Activated CD4-positive, alpha-beta T cell treated with anti-CD3 and anti-CD28 coated beads, Interleukin-10, Interleukin-2, amounts not matched to agents 100 ng/mL and 50 ng/mL, durations not matched to agents 16 hours and 8 hours (primary cell): ENCODE measurements around the gene LMO7.

Experiments used
- DNase-seq: peaks from one replicate; pipeline ENCODE4 v3.0.0-alpha.2; 2020

LMO7 gene

DNA sequence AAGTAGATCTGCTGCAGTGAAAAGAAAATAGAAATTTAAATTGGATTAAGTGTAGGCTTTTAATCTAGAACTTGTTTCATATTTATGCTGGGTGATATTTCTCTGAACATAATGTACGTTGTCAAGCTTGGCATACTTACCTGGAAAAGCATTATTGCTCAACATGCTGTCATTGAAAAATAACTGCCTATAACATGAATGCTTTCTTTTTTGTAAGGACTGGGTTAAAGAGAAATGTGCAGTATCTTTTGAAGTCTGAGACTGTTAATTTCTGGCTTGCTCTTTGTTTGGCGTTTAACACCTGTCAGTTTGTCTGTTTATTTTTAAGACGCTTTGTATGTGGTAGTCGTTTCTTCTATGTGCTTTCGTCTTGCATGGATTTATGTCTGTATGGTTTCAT, 175.2 kb downstream of the LMO7 start:
- no peak for DNase-seq

DNA sequence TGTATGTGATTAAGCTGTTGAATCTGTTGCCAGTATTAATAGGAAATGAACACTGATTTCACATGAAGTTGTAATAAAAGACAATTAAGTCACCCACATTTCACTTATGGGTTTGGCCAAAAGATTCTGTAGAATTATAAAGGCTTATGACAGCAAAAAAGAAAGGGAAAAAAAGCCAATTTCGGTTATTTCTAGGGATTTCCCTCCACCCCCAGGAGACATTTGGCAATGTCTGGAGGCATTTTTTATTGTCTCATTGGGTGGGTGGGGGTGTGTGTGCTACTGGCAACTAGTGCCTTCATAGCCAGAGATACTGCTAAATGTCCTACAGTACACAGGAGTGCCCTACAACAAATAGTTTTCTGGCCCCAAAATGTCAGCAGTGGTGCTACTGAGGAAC, 175.7 kb downstream of the LMO7 start:
- DNase-seq = no peak

DNA sequence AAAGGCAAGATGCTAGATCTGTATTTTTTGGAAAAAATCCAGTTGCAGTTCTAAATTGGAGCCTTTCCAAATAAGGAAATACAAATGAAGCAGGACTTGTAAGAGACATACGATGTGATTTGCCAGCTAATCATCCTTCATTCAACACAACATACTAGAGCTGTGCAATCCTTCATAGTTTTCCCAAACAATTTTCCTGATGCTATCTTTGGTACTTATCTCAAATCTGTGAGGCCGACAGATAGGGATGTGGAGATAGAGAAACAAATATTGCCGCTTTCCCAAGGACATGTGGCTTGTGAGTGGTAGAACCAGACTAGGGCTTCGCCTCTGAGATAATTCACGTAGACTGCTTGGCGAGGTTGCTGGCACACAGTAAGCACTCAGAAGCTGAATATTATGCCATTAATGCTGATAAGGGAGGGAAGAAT, 176.6 kb downstream of the LMO7 start:
- DNase-seq = no peak

DNA sequence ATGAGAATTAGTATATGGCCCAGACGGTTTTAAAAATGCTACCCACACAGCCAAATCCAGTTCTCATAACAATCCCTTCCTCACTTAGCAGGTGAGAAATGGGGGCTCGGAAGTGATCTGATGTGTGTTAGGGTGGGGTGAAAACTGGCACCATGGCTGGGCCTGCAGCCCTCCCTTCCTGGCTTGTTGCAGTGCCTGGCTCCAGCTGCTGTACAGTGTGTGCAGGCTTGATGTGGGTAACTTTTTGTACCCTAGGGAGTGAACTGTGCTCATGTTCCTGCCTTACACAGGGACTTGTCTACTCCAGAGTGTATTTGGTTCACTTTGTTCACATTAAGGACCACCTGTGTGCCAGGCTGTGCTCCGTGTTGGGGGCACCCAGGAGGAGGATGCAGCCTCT, 177.2 kb downstream of the LMO7 start:
- DNase-seq = no peak

DNA sequence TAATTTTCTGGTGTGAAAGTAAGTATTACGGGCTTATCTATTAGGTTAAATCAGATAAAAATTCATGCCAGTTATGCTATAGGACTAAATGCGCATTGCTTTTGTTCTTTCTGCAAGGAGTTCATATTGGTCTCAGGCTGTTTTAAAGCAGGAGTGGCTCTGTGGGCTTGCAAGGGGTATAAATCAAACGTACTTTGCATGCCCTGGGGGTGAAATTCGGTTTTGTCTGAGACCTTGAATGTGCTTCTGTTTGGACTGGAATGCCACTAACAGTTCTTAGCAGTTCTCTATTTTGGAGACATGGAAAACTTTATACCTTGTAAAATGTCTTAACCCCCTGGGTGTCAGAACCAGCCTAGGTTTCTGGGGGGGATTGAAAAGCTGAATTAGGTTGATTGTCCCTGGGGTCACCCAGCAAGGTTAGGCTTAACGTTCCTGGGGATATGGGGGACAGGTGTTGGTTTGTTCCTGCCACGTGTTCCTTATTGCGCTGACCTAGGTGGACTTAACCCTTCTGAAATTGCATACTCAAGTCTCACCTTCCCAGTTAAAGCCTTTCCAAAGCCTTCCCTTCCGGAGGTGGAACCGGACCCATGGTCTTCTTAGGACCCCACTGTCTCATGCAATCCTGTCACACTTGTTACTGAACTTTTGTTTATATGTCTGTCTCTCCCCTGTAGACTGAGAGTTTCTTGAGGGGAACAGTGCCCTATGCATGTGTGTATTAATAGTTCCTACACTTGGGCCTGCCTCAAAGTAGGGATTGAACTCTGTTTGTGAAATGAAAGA, 182.2 kb downstream of the LMO7 start:
- DNase-seq = no peak

DNA sequence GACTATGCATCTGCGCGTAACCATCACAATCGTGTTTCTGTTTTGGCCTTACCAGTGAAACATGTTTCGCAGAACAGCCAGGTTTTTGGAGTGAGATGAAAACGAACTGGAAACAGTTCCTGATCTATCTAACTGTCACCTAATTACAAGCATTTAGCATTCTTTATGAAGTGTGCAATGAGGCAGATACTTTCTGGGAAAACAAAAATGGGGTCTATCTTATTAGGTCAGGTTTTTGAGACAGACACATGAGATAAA, 182.8 kb downstream of the LMO7 start:
- DNase-seq = no peak

DNA sequence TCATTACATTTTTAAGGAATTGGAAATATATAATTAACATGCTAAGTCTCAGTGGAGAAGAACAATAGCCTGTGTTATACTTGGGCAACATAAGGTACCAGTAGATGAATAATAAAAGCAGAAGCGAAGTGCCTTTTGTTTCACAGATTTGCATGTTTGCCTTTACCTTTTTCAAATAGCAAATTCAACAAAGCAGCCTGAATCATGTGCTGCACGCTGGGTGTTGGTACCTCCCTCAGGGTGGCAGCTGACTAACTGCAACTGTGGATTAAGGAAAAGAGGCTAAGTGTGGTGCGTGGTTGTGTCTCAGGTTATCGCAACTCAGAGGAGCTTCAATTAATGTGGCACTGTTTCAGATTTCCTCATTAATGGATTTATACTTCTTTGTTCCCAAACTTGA, 189.0 kb downstream of the LMO7 start:
- DNase-seq = no peak

DNA sequence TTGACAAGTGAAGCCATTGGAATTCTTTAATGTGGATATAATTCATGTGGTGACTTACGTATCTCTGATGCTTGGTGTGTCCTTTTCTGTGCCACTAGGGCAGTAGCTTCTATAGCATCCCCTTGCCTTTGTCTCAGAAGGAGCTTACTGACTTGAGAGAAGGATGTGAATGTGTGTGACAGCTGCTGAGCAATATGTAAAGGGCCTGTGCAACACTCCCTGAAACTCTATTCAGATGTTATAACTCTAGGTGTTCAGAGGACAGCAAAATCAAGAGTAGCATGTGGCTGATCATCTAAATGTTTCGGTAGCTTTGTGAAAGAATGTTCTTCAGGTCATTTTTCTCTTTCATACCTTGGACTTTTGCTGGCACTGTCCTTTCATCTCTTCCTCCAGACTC, 189.5 kb downstream of the LMO7 start:
- no peak for DNase-seq

DNA sequence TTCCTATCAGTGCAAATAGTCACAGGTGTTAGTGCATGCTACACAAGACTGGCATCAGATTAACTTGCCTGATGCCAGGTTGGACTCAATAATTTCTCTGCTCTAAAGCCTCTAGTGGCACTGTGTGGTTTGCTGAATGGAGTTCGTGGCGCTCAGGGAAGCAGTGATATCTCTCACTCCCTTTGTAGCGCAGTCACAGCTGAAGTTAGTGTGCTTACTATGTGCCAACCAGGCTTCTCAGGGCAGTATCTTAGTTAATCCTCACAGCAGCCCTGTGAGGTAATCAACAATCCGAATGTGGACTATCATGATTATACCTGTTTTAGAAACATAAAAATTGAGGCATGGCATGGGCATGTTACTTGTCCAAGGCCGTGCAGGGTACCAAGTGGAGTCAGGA, 190.3 kb downstream of the LMO7 start:
- DNase-seq = no peak

DNA sequence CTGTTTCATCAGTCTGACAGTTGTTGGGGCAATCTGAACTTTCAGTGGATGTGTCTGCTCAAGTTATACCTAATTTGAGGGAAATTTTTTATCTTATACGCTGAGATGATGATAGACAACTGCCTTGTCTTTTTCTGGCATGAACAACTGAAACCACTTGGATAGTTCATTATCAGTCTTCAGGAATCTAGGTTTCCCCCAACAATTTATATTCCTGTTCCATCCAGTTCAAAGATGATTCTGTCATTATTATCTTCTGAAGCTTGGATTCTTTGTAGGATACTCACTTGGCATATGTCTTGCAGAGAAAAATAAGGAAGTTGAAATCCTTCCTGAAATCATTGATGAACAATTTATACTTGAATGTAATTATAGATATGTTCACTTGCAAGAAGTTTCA, 193.7 kb downstream of the LMO7 start:
- no peak for DNase-seq

DNA sequence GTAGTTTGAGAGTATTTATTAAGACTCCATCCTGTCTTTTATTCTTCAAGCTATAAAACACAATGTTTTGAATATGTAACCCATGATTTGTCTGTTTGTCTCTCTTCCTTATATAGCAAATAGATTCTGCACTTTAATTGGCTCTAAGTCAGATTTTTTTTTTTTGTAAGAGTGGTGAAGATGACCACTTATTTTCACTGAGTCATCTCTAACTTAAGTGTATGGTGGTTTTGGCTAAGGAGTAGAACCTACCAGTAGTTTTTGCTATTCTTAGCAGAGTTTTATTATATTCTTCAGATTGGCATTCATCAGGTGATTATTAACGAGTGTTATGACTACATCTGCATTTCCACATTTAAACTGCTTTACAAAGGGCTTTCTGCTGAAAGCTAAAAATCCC, 194.7 kb downstream of the LMO7 start:
- DNase-seq = no peak

DNA sequence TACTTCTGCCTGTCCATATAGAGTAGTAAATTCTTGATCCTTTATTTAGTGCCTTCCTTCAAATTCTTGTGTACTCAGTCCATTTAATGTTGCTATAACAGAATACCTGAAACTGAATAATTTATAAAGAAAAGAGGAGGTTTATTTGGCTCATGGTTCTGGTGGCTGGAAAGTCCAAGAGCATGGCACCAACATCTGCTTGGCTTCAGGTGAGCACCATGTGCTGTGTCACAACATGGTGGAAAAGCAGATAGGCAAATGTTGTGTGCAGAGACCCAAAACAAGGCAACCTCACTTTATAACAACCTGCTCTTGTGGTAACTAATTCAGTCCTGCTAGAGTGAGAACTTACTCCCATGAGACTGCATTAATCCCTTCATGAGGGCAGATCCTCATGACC, 195.3 kb downstream of the LMO7 start:
- DNase-seq = no peak

DNA sequence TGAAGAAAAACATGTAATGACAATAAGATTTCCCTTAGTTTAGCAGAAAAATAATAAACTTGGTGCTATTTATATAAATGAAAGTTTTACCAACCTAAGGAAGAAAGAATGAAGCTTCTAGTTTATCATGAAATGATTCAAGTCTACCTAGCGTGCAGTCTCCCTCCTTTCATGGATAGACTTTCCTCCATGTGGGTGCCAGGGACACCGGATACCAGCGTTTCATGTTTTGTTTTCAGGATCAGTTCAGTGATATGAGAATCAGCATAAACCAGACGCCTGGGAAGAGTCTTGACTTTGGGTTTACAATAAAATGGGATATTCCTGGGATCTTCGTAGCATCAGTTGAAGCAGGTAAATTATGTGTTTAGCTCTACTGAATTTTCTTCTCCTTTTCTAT, 196.7 kb downstream of the LMO7 start:
- DNase-seq = no peak

DNA sequence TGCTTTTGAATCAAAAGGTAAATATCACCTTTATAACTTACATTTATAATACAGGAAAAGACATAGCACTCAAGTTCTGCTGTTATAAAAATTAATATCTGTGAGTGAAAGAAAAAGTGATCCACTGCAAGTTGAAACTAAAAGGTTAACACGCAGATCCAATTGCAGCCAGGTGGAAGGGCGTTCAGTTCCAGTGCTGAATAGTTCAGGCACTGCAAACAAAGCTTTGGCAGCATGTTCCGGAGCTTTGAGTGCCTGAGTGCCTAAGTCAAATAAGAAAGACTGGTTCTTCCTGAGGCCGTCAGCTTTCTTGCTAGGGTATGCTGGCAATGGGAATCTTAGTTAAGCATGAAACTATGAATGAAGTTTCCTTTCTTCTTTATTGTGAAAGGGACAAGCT, 200.3 kb downstream of the LMO7 start:
- no peak for DNase-seq

DNA sequence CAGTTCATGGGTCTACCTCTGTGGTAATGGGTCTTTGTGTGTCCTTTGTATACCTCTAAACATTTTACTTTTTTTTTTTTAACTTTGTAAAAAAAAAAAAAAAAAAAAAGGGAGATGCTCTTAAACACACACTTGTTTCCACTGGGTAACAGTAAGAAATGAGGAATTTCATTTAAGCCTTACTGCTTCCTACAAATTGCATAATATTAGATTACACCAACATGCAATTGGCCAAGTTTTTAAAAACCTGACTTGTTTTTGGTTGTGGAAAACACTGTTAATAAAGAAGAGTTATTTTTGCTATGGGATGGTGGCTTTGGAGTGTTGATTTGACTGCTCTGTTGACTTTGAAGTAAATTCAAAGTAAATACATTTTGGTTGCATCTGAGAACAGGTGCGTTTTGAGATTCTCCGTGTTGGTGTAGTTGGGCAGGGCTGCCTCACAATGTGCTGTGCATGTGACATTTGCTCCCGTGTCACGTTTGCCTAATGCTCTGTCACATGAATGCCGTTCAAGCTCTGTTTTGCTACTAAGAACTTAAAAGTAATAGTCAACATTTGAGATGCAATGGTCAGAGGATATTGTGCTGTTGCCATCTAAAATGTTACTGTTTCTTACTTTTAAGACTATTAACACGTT, 202.4 kb downstream of the LMO7 start:
- DNase-seq = no peak

DNA sequence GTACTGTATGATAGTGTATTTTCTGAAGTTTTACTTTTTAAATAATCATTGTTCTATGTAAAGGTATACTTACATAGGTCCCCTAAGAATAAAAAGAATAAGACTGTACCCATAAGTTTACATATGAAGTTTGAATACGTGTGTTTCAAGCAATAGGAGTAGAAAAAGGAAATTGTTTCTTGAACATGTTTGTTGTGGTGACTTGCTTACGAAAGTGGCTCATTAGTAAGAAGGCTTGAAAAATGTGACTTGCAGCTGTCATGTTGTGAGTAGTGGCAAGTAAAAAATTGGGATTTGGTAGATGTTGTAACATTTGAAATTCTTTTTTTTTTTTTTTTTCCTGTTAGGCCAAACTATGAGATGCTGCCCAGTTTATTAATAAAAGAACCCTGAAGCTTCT, 203.3 kb downstream of the LMO7 start:
- no peak for DNase-seq

DNA sequence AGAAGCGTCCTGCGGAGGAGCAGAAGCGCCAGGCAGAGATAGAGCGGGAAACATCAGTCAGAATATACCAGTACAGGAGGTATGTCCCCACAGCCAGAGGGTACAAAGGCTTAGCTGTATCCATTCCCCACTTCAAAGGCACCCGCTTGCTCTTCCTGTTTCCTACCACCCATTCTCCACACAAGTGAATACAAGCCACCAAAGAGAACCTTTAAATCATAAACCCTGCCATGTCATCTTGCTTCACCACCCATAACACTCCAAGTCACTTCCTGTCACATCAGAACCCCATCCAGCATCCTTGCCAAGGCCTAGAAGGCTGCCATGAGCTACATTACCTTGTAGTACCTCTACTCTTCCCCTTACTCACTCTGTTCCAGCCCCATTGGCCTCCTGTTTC, 205.8 kb downstream of the LMO7 start:
- no peak for DNase-seq

DNA sequence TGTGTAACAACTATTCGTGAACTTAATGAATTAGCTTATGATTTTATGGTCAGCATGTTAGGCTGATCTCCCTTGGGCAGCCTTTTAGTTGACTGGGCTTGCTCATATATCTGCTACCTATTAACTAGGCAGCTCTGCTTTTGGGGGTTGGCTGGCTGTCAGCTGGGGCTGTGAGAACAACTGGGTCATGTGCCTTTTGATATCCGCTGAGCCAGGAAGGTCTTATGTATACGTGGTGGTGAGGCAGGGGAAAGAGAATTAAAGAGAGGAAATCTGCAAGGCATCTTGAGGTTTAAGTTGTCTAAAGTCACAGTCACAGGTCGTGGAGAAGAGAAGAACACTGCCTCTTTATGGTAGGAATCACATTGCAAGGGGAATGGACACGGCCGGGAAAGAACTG, 206.9 kb downstream of the LMO7 start:
- no peak for DNase-seq

DNA sequence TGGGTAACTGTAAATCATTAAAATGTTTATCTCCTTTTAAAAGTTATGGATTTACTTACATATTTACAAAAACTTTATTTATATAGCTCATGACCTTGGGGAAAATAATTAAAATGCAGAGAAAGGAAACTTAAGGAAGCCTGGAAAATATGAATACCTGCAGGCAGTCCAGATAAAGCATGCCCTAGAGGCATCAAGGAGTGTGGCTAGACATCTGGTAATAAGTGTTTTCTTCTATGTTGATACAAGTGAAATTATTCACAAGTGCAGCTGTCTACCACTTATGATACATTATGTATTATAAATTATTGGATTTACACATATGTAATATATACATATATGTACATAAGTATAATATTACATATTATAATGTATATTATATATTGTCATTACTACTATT, 207.9 kb downstream of the LMO7 start:
- DNase-seq = no peak

DNA sequence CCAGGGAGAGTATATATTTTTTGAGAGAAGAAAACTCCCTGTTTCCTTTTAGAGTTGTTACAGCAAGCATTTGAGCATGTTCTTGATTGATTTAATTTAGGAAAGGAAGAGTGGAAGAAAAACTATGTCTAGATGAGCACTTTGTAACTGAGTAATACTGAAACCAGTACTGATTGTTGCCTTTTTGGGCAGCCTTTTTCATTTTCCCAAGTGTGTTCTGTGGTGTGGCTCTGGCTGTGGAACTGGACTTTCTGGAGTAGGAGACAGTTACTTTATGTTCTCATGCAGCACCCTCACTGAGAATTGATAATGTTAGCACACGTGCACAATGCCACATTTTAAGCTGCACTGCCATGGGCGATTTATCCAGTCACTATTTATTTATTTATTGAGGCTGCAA, 211.5 kb downstream of the LMO7 start:
- no peak for DNase-seq

DNA sequence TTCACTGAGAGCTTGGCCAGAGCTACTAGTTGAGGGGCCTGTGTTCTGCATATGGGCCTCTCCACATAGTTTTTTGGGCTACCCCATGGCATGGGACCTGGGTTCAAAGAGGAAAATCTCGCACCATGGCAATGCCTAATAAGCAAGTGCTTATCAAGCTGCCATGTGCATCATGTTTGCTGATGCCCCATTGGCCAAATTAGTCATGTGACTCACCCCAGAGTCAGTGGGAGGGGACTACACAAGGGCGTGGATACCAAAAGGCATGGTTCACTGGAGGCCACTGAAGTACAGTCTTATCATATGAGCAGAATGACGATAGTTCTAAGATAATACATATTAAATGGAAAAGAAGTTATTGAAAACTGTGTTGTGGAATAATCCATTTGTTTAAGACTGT, 214.8 kb downstream of the LMO7 start:
- DNase-seq = no peak

DNA sequence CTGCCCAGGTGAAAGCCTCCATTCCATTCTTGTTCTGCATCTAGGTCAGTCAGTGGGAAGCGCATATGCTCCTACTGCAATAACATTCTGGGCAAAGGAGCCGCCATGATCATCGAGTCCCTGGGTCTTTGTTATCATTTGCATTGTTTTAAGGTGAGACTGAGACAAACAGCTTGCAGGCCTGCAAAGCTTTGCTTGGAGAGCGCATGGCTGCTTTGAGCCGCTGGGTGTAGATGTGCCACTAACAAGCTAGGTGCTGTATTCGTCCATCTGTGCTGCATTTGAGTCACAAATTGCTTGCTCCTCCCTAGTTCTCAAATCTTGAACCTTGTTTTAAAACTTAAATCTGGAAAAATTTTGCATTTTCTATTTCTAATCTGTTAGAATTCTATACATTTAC, 219.1 kb downstream of the LMO7 start:
- DNase-seq = no peak

DNA sequence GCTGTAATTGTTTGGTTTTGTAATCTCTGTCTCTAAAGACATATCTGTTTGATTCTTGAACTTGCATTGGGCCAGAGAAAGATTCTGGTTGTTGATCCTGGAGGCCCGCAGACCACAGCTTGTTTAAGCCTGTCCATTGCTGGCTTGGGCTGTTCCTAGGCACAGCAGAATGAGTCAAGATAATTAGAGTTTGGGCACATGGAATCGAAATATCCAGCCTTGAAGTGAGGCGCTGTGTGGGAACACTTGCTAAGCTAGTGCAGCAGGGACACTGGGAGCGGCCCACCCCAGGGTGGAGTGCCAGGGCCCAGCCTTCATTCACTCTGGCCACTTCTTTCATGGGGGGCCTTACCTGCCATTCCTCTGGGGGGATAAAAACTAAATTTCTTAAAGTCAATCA, 219.7 kb downstream of the LMO7 start:
- DNase-seq = no peak

DNA sequence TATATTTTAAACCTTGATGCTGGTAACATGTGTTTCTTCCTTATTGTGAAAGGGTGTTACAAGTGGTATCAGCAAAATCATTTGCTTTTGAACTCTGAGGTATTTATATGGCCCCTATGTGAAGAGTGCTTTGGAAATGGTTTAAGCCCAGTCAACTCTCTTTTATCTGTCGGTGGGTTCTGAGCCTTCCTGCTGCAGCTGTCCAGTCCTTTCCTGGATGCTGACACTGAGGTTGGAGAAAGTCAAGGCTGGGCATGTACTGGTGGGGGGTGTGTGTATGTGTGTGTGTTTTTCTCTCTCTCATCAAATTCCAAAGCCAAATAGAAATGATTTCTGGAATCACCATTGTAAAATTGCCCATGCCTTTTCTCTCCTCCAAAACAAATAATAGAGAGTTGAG, 221.2 kb downstream of the LMO7 start:
- DNase-seq = no peak

DNA sequence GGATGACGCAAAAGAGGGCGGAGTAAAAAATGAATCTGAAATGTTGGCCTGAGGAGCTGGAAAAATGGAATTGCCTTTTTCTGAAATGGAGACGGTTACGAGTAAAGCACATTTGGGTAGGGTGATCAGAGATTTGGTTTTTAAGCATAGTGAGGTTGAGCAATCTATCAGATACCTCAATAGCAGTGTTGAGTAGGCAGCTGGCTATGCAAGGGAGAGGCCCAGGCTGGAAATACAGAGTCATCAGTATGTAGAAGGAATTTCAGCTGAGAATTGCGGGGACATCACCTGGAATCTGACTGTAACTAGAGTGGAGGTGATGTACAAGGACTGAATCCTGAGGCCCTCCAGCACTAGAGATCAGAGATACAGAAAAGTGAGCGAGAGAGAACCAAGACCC, 224.8 kb downstream of the LMO7 start:
- no peak for DNase-seq
